Kasumi-1 (cell line): ENCODE measurements around the gene PRDM11.

Experiments used
- DNase-seq, 2 experiments: peaks; one replicate each; lab custom pipeline; 2025; lab: John Stamatoyannopoulos, UW

The PRDM11 gene

GRCh38 chr11:45263773-45264172 is 117.3 kb downstream of the PRDM11 start:
- no peak for DNase-seq

- DNase-seq: no peak
Observed at GRCh38 chr11:45264839-45265515, 118.5 kb downstream of the PRDM11 start.

- DNase-seq: no peak
Observed at GRCh38 chr11:45265969-45266675, 119.7 kb downstream of the PRDM11 start.

- no peak for DNase-seq
Observed at GRCh38 chr11:45266676-45267020, 120.2 kb downstream of the PRDM11 start.

- no peak for DNase-seq
Observed at GRCh38 chr11:45267052-45267451, 120.6 kb downstream of the PRDM11 start.

- no peak for DNase-seq
Observed at GRCh38 chr11:45267652-45268299, 121.3 kb downstream of the PRDM11 start.

GRCh38 chr11:45269678-45270077 is 123.2 kb downstream of the PRDM11 start:
- no peak for DNase-seq

GRCh38 chr11:45270946-45271716 is 124.7 kb downstream of the PRDM11 start:
- DNase-seq: no peak

- no peak for DNase-seq
Observed at GRCh38 chr11:45272701-45273100, 126.3 kb downstream of the PRDM11 start.

GRCh38 chr11:45273509-45273908 is 127.1 kb downstream of the PRDM11 start:
- DNase-seq: no peak

- DNase-seq: no peak
Observed at GRCh38 chr11:45274206-45274605, 127.8 kb downstream of the PRDM11 start.

- DNase-seq: no peak
Observed at GRCh38 chr11:45275828-45276227, 129.4 kb downstream of the PRDM11 start.

GRCh38 chr11:45278714-45279113 is 132.3 kb downstream of the PRDM11 start:
- no peak for DNase-seq

GRCh38 chr11:45279645-45280044 is 133.2 kb downstream of the PRDM11 start:
- DNase-seq: no peak

- no peak for DNase-seq
Observed at GRCh38 chr11:45280449-45280848, 134.0 kb downstream of the PRDM11 start.

GRCh38 chr11:45282081-45282480 is 135.6 kb downstream of the PRDM11 start:
- no peak for DNase-seq
